GM12878 (cell line): ENCODE data around the gene IGF2BP1. TPM values are rescaled to one million over a fixed set of nuclear protein-coding genes. Genes with fewer than 3 reads are reported as not detected.

Source experiments
- ATAC-seq: fragments of 200-7000 bp; cut with Tn5 transposase; 3 replicates; pipeline ENCODE4 v1.9.1; 2020; ENCODE audit warnings: mild to moderate bottlenecking, moderate library complexity
- BruUV-seq: library from RNA; stranded (reverse); fragments of 400-500 nt; replicated peaks from 2 replicates; lab custom pipeline; 2021; lab: Mats Ljungman, UMichigan
- CTCF ChIA-PET: fragments of 300-600 bp; sonication (Branson Sonifier 250); formaldehyde crosslinking; extraction: SDS; loops from one replicate; lab custom pipeline; 2021; ENCODE audit warnings: inconsistent platforms; lab: Yijun Ruan, JAX
- POLR2A ChIA-PET: fragments of 350-600 bp; formaldehyde crosslinking; extraction: SDS; loops from one replicate; lab custom pipeline; 2021; ENCODE audit warnings: inconsistent platforms; lab: Charles Lee
- RAD21 ChIA-PET: fragments of 300-600 bp; sonication (Branson Sonifier 250); formaldehyde crosslinking; loops from one replicate; lab custom pipeline; 2023; ENCODE audit warnings: antibody characterized with exemption; ENCODE audit not compliant: unreplicated experiment; lab: Charles Lee
- SMC1A ChIA-PET: fragments of 300-600 bp; sonication (Branson Sonifier 250); formaldehyde crosslinking; loops from one replicate; lab custom pipeline; 2023; ENCODE audit not compliant: unreplicated experiment, uncharacterized antibody; lab: Charles Lee
- DNase-seq: peaks from one replicate; pipeline ENCODE4 v3.0.0-alpha.2; 2011; ENCODE audit warnings: low read depth, low spot score
- FAIRE-seq: peaks from 3 replicates; lab custom pipeline; 2011; peaks lifted over from hg19 to GRCh38; lab: Jason Lieb, UNC
- H2AFZ ChIP-seq: 2 replicates; pipeline ENCODE4 v1.6.0; 2011; ENCODE audit warnings: low read depth, low read length, control low read depth; ENCODE audit not compliant: control insufficient read depth
- H3K27ac ChIP-seq: 2 replicates; pipeline ENCODE4 v1.5.1; 2011; ENCODE audit warnings: control low read depth; ENCODE audit not compliant: control insufficient read depth, insufficient read depth
- H3K27me3 ChIP-seq, 2 experiments: replicated peaks in 1 of 2; 2 replicates each; pipeline versions ENCODE4 v1.6.0 to v1.6.1; 2011; ENCODE audit warnings: low read length in 1 of 2; ENCODE audit not compliant: control insufficient read depth in 2 of 2, insufficient read depth in 2 of 2
- H3K36me3 ChIP-seq, 2 experiments: 2 replicates each; pipeline ENCODE4 v1.5.1; 2011; ENCODE audit warnings: low read length in 1 of 2; ENCODE audit not compliant: control insufficient read depth in 2 of 2, insufficient read depth in 2 of 2
- H3K4me1 ChIP-seq: 2 replicates; pipeline ENCODE4 v1.6.1; 2011; ENCODE audit warnings: mild to moderate bottlenecking, low read length, moderate library complexity, mixed read lengths; ENCODE audit not compliant: control insufficient read depth, insufficient read depth
- H3K4me2 ChIP-seq: 2 replicates; pipeline ENCODE4 v1.6.0; 2011; ENCODE audit warnings: control low read depth; ENCODE audit not compliant: control insufficient read depth, insufficient read depth
- H3K4me3 ChIP-seq: fragments of 200-600 bp; sonication (generic); 2 replicates; pipeline ENCODE4 v1.5.1; 2016
- H3K79me2 ChIP-seq: 2 replicates; pipeline ENCODE4 v1.6.0; 2011; ENCODE audit warnings: low read length; ENCODE audit not compliant: control insufficient read depth, insufficient read depth
- H3K9ac ChIP-seq: 2 replicates; pipeline ENCODE4 v1.8.0; 2011; ENCODE audit warnings: low read length, control low read depth, mixed read lengths; ENCODE audit not compliant: control insufficient read depth, insufficient read depth
- H3K9me3 ChIP-seq: replicated peaks from 3 replicates; pipeline ENCODE4 v1.5.1; 2011; ENCODE audit warnings: mild to moderate bottlenecking, low read length; ENCODE audit not compliant: control insufficient read depth, insufficient read depth
- H4K20me1 ChIP-seq: 2 replicates; pipeline ENCODE4 v1.6.0; 2011; ENCODE audit not compliant: control insufficient read depth, insufficient read depth
- ASH2L ChIP-seq: fragments of 300-600, 200-600 bp; sonication (generic); IDR thresholded peaks from 2 replicates; pipeline ENCODE4 v1.6.1; 2017; ENCODE audit warnings: low read depth, mild to moderate bottlenecking, borderline replicate concordance
- NR2F1 ChIP-seq: fragments of 450-650 bp; conservative IDR thresholded peaks from 2 replicates; pipeline ENCODE4 v1.6.1; 2017; ENCODE audit warnings: mild to moderate bottlenecking
- SMC3 ChIP-seq: IDR thresholded peaks from 2 replicates; pipeline ENCODE4 v1.6.1; 2011; ENCODE audit warnings: low read length, improper control_type of control experiment, borderline replicate concordance
- WGBS: methylation state at CpG from one replicate; pipeline ENCODE4 v1.1.6; 2016; ENCODE audit warnings: low lambda C conversion rate; ENCODE audit not compliant: insufficient replicate concordance, insufficient coverage; ENCODE audit errors: missing lambda C conversion rate; 5-methylcytosine and 5-hydroxymethylcytosine counted together
- in situ Hi-C: fragments of 300-500 bp; cut with MboI; formaldehyde crosslinking; loops from 9 replicates; pipeline ENCODE4 v1.14.3; 2018; ENCODE audit warnings: mixed read lengths
- intact Hi-C: fragments of 100-400 bp; cut with micrococcal nuclease; formaldehyde crosslinking; loops from one replicate; pipeline ENCODE4 v1.14.2; 2022; ENCODE audit not compliant: unreplicated experiment
- polyA plus RNA-seq, 11 experiments: library from polyadenylated mRNA; depleted of rRNA in 4 of 11; unstranded in 6 of 11; stranded (reverse) in 5 of 11; fragments of >200 nt; fragmentation: Nextera tagmentation in 4 of 11; fragmentation: Illumina TruSeq in 1 of 11; extraction: Ambion mirVana in 4 of 11; extraction: Trizol in 1 of 11; gene quantifications; 1 replicate in 1 of 11; 2 replicates in 10 of 11; pipeline versions ENCODE4 v1.2.1 to v1.2.3, GENCODE V29; 2011 to 2016; ENCODE audit warnings: inconsistent platforms in 2 of 11, missing spikeins in 2 of 11, low read depth in 1 of 11
- total RNA-seq, 4 experiments: library from RNA; depleted of rRNA in 3 of 4; stranded (reverse); fragments of >200 nt in 3 of 4; fragmentation: Illumina TruSeq in 1 of 4; extraction: Trizol in 1 of 4; gene quantifications; 2 replicates each; pipeline versions ENCODE4 v1.2.1 to v1.2.3, GENCODE V29; 2013 to 2021

IGF2BP1 gene
- total and polyA plus RNA-seq, 10 of the 15 experiments (the other 5 are each of a cell fraction or from before 2014, with no cell fraction given), result 0.04 to 2.4 (median 0.13) TPM; not detected in 1

DNA sequence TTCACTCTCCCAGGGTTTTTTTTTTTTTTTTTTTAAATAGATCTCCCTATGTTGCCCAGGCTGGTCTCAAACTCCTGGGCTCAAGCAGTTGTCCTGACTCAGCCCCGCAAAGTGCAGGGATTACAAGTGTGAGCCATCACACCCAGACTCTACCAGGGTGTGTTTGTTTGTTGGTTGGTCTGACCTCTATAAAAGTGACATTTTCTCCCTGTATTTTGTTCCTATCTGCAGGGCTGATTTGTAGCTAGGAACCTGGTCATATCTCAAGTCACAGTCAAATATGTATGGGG is 89.1 kb downstream of the IGF2BP1 start:
- in situ Hi-C loops, result no loop called here
- no peaks in the 10 kb centered on the region; a peak in 2 of 4 replicates for H3K27me3 ChIP-seq
- no peak overlapping the region for H3K4me3 ChIP-seq
- TF ChIP-seq NR2F1 (no peak), ASH2L (no peak)
- no peaks in the 10 kb centered on the region for H3K4me1 ChIP-seq
- H3K9ac ChIP-seq, result no peak overlapping the region
- WGBS, result 0% methylated on average over 1 of the region's 1 CpG
- BruUV-seq, result no TSS peak
- intact Hi-C loops, result no loop called here
- no peak overlapping the region for H3K4me2 ChIP-seq
- ChIA-PET RAD21 (no interaction called here), POLR2A (no interaction called here), SMC1A (no interaction called here), CTCF (interaction anchor here (1.0 kb wide), 1 partner anchor 472 kb away, joined by 3 read pairs; no protein-coding TSS in a partner anchor)
- no peaks in the 10 kb centered on the region for H4K20me1 ChIP-seq
- no peak for FAIRE-seq
- H3K27ac ChIP-seq, result no peak overlapping the region
- no peak for DNase-seq
- ATAC-seq, result no peak
- H3K9me3 ChIP-seq, result no peaks in the 10 kb centered on the region
- H3K79me2 ChIP-seq, result no peaks in the 10 kb centered on the region
- no peak overlapping the region for H2AFZ ChIP-seq
- H3K36me3 ChIP-seq, result no peaks in the 10 kb centered on the region

DNA sequence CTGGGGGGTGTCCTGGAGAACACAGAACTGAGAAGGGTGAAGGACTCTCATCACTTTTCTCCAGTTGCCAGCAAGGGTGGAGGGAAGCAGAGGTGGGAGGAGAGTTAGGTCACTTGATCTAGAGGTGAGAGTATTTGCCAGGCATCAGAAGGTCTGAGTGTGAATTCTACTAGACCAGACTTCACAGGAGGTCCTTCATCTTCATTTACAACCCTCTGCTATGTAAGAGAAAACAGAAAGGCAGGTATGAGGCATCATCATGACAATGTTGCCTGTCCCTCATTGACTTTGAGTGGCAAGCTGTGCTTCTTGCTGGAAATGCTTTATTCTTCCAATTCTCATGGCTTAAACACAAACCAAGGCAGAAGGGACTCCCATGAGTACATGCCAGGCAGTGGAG is 89.5 kb downstream of the IGF2BP1 start:
- no peak for TF ChIP-seq SMC3
- ATAC-seq (no peak), DNase-seq (no peak), FAIRE-seq (no peak)
- Histone ChIP-seq H3K27me3 (no peaks in the 10 kb centered on the region; a peak in 2 of 4 replicates), H3K4me3 (no peak overlapping the region), H3K9ac (no peak overlapping the region), H3K36me3 (no peaks in the 10 kb centered on the region), H3K27ac (no peak overlapping the region), H3K4me1 (no peaks in the 10 kb centered on the region), H2AFZ (no peak overlapping the region), H4K20me1 (no peaks in the 10 kb centered on the region), H3K79me2 (no peaks in the 10 kb centered on the region), H3K9me3 (no peaks in the 10 kb centered on the region; the same call in 2 of the 3 replicates), H3K4me2 (no peak overlapping the region)
- ChIA-PET SMC1A (no interaction called here), RAD21 (no interaction called here), CTCF (interaction anchor here (1.0 kb wide), 1 partner anchor 471 kb away, joined by 3 read pairs; no protein-coding TSS in a partner anchor), POLR2A (no interaction called here)
- intact Hi-C loops (no loop called here), in situ Hi-C loops (no loop called here)
- BruUV-seq, result no TSS peak
